Measurements from ENCODE around the gene PLXNB2. TPM values are rescaled to one million over a fixed set of nuclear protein-coding genes. Genes with fewer than 3 reads are reported as not detected.

Gene PLXNB2
- total RNA-seq, 2 donors from 2014 or later: 290 TPM

- DNase-seq (no peak), ATAC-seq (no peak)
- intact Hi-C loops (cut with DNase I, micrococcal nuclease): no loop called here
These were observed 45.6 kb downstream of the PLXNB2 start, which contains the start of gene MAPK12 for GRCh38 chr22:50261615-50262459. TSS of gene MAPK12 (minus strand) at chr22:50261683. CDS start at chr22:50261509, 174 bp downstream.

- DNase-seq (no peak), ATAC-seq (peak; percentile 21)
- intact Hi-C loops (cut with DNase I, micrococcal nuclease): no loop called here
These were observed 46.4 kb downstream of the PLXNB2 start for GRCh38 chr22:50260801-50261614.

- DNase-seq (no peak), ATAC-seq (no peak)
- intact Hi-C loops (cut with DNase I, micrococcal nuclease): no loop called here
These were observed 47.0 kb downstream of the PLXNB2 start for GRCh38 chr22:50260434-50260800.

- intact Hi-C loops (cut with DNase I, micrococcal nuclease): no loop called here
- ATAC-seq (no peak), DNase-seq (no peak)
These were observed 48.1 kb downstream of the PLXNB2 start for GRCh38 chr22:50259302-50259701.

- DNase-seq: no peak
- no peak for ATAC-seq
- intact Hi-C loops (cut with DNase I, micrococcal nuclease): no loop called here
These were observed 48.8 kb downstream of the PLXNB2 start for GRCh38 chr22:50258361-50259292.

GRCh38 chr22:50257451-50258360 is 49.7 kb downstream of the PLXNB2 start:
- DNase-seq (no peak), ATAC-seq (peak; percentile 44)
- intact Hi-C loops (cut with DNase I, micrococcal nuclease): no loop called here

- intact Hi-C loops (cut with DNase I, micrococcal nuclease): no loop called here
- DNase-seq: no peak
- ATAC-seq: no peak
These were observed 50.4 kb downstream of the PLXNB2 start for GRCh38 chr22:50257041-50257440.

- DNase-seq (no peak), ATAC-seq (no peak)
- intact Hi-C loops (cut with DNase I, micrococcal nuclease): no loop called here
These were observed 51.1 kb downstream of the PLXNB2 start for GRCh38 chr22:50256258-50256862.

- ATAC-seq: no peak
- DNase-seq: no peak
- intact Hi-C loops (cut with DNase I, micrococcal nuclease): no loop called here
These were observed 51.8 kb downstream of the PLXNB2 start for GRCh38 chr22:50255607-50256006.

GRCh38 chr22:50255099-50255498 is 52.3 kb downstream of the PLXNB2 start:
- intact Hi-C loops (cut with DNase I, micrococcal nuclease): no loop called here
- ATAC-seq: no peak
- DNase-seq: no peak

GRCh38 chr22:50253941-50254340 is 53.5 kb downstream of the PLXNB2 start:
- intact Hi-C loops (cut with DNase I, micrococcal nuclease): loop anchor here in 1 of 2 donors (5.0 kb wide), 1 partner anchor 88 kb away; the partner anchor contains the start of gene PPP6R2
- no peak for ATAC-seq
- DNase-seq: no peak

GRCh38 chr22:50253046-50253915 is 54.2 kb downstream of the PLXNB2 start:
- ATAC-seq (no peak), DNase-seq (no peak)
- intact Hi-C loops (cut with DNase I, micrococcal nuclease): loop anchor here in 1 of 2 donors (5.0 kb wide), 1 partner anchor 89 kb away; the partner anchor contains the start of gene PPP6R2

- ATAC-seq: peak; percentile 65
- DNase-seq: peak; percentile 78 to 86
- intact Hi-C loops (cut with DNase I, micrococcal nuclease): loop anchor here in 1 of 2 donors (5.0 kb wide), 1 partner anchor 90 kb away; the partner anchor contains the start of gene PPP6R2
These were observed 55.1 kb downstream of the PLXNB2 start for GRCh38 chr22:50252082-50253045.

- ATAC-seq: peak; percentile 10
- DNase-seq: no peak
- intact Hi-C loops (cut with DNase I, micrococcal nuclease): loop anchor here in 1 of 2 donors (5.0 kb wide), 1 partner anchor 91 kb away; the partner anchor contains the start of gene PPP6R2
These were observed 55.9 kb downstream of the PLXNB2 start for GRCh38 chr22:50251477-50252081.

Measured in left colon (tissue), 2 donors.